ENCODE measurements around the gene NOLC1.
"Not testable (repeated sequence)": the region's sequence is repeated elsewhere in the genome, so short reads cannot be mapped to it uniquely, and the experiment has no call there.

Gene NOLC1

GRCh38 chr10:102153093-102153620 lies 968 bp downstream of the NOLC1 start:
- DNase-seq (ENCODE audit: low read depth in 2 of 2), result no peak

- DNase-seq (ENCODE audit: low read depth in 2 of 2), result no peak
Measured at GRCh38 chr10:102154466-102155116, 2.4 kb downstream of the NOLC1 start.

- no peak for DNase-seq (ENCODE audit: low read depth in 2 of 2)
Measured at GRCh38 chr10:102157224-102157623, 5.0 kb downstream of the NOLC1 start.

- DNase-seq (ENCODE audit: low read depth in 2 of 2), result no peak
Measured at GRCh38 chr10:102159051-102159597, 6.9 kb downstream of the NOLC1 start.

- no peak for DNase-seq (ENCODE audit: low read depth in 2 of 2)
Measured at GRCh38 chr10:102159831-102160230, 7.6 kb downstream of the NOLC1 start.

GRCh38 chr10:102163342-102163989 lies 11.3 kb downstream of the NOLC1 start:
- DNase-seq (ENCODE audit: low read depth in 2 of 2), result no peak

- DNase-seq (ENCODE audit: low read depth in 2 of 2), result no peak
Measured at GRCh38 chr10:102167861-102168260, 15.7 kb downstream of the NOLC1 start.

GRCh38 chr10:102170602-102171001 lies 18.4 kb downstream of the NOLC1 start:
- no peak for DNase-seq (ENCODE audit: low read depth in 2 of 2)

- no peak for DNase-seq (ENCODE audit: low read depth in 2 of 2)
Measured at GRCh38 chr10:102172288-102172687, 20.1 kb downstream of the NOLC1 start.

GRCh38 chr10:102175415-102175814 lies 23.2 kb downstream of the NOLC1 start:
- DNase-seq (ENCODE audit: low read depth in 2 of 2), result no peak

GRCh38 chr10:102184606-102185005 lies 32.4 kb downstream of the NOLC1 start:
- no peak for DNase-seq (ENCODE audit: low read depth in 2 of 2)

- DNase-seq (ENCODE audit: low read depth in 2 of 2), result no peak
Measured at GRCh38 chr10:102185272-102185671, 33.1 kb downstream of the NOLC1 start.

- DNase-seq (ENCODE audit: low read depth in 2 of 2), result no peak
Measured at GRCh38 chr10:102185811-102186527, 33.8 kb downstream of the NOLC1 start.

GRCh38 chr10:102188298-102188940 lies 36.2 kb downstream of the NOLC1 start:
- DNase-seq (ENCODE audit: low read depth in 2 of 2), result no peak

GRCh38 chr10:102188941-102189898 lies 37.0 kb downstream of the NOLC1 start:
- not testable (repeated sequence) for DNase-seq (ENCODE audit: low read depth in 2 of 2)

- no peak for DNase-seq (ENCODE audit: low read depth in 2 of 2)
Measured at GRCh38 chr10:102191956-102192355, 39.8 kb downstream of the NOLC1 start.

GRCh38 chr10:102195296-102195870 lies 43.2 kb downstream of the NOLC1 start:
- DNase-seq (ENCODE audit: low read depth in 2 of 2), result no peak

- no peak for DNase-seq (ENCODE audit: low read depth in 2 of 2)
Measured at GRCh38 chr10:102196893-102197292, 44.7 kb downstream of the NOLC1 start.

- DNase-seq (ENCODE audit: low read depth in 2 of 2), result no peak
Measured at GRCh38 chr10:102198027-102198426, 45.8 kb downstream of the NOLC1 start.
